ENCODE results near the gene SARDH.
A peak's percentile ranks its signal among the peaks of the same experiment; 100 is the strongest.

The SARDH gene

GRCh38 chr9:133664173-133665050, 73.7 kb downstream of the SARDH start:
- peak; percentile 76 for DNase-seq

GRCh38 chr9:133661846-133662540, 76.2 kb downstream of the SARDH start:
- no peak for DNase-seq

GRCh38 chr9:133659516-133659915, 78.6 kb downstream of the SARDH start:
- DNase-seq: no peak

- DNase-seq: peak; percentile 27
Measured at GRCh38 chr9:133658442-133659431, 79.4 kb downstream of the SARDH start.

GRCh38 chr9:133657120-133657661, 81.0 kb downstream of the SARDH start:
- DNase-seq: peak; percentile 83

GRCh38 chr9:133656211-133657119, 81.7 kb downstream of the SARDH start:
- DNase-seq: peak; percentile 79

- no peak for DNase-seq
Measured at GRCh38 chr9:133655701-133656100, 82.5 kb downstream of the SARDH start.

- no peak for DNase-seq
Measured at GRCh38 chr9:133654736-133655657, 83.2 kb downstream of the SARDH start.

GRCh38 chr9:133653638-133654037, 84.5 kb downstream of the SARDH start:
- no peak for DNase-seq

- DNase-seq: no peak
Measured at GRCh38 chr9:133650026-133650425, 88.1 kb downstream of the SARDH start.

- DNase-seq: no peak
Measured at GRCh38 chr9:133649194-133649593, 89.0 kb downstream of the SARDH start.

GRCh38 chr9:133647765-133648469, 90.2 kb downstream of the SARDH start:
- DNase-seq: no peak

GRCh38 chr9:133647148-133647547, 91.0 kb downstream of the SARDH start:
- DNase-seq: peak; percentile 26

- DNase-seq: no peak
Measured at GRCh38 chr9:133645021-133645765, 93.0 kb downstream of the SARDH start.

- no peak for DNase-seq
Measured at GRCh38 chr9:133643978-133644760, 94.0 kb downstream of the SARDH start.

GRCh38 chr9:133643362-133643755, 94.8 kb downstream of the SARDH start:
- no peak for DNase-seq

- DNase-seq: no peak
Measured at GRCh38 chr9:133642708-133643361, 95.3 kb downstream of the SARDH start.
